ENCODE results near the gene PDE7B. TPM values are rescaled to one million over a fixed set of nuclear protein-coding genes. Genes with fewer than 3 reads are reported as not detected.
A peak's percentile ranks its signal among the peaks of the same experiment; 100 is the strongest.

Gene PDE7B
- total RNA-seq, 1 donor from 2014 or later = 0.62 TPM

GRCh38 chr6:136067731-136068341, 216.3 kb downstream of the PDE7B start:
- H3K27ac Mint-ChIP-seq (ENCODE audit: unreplicated experiment) = peak overlapping the region; percentile 90
- no peak for TF ChIP-seq CTCF (IDR thresholded peaks at IDR 0.05; ENCODE audit: unreplicated experiment)

GRCh38 chr6:136069119-136069518, 217.6 kb downstream of the PDE7B start:
- Mint-ChIP-seq H3K27ac (ENCODE audit: unreplicated experiment) (no peak overlapping the region), H3K27me3 (ENCODE audit: unreplicated experiment) (peaks cover 4% of the 10 kb centered on the region), H3K9me3 (ENCODE audit: unreplicated experiment) (no peaks in the 10 kb centered on the region), H3K4me3 (ENCODE audit: unreplicated experiment) (no peak overlapping the region), H3K4me1 (ENCODE audit: unreplicated experiment) (peaks cover 27% of the 10 kb centered on the region), H3K36me3 (ENCODE audit: low read depth, unreplicated experiment) (no peaks in the 10 kb centered on the region)
- no peak for DNase-seq (ENCODE audit: low spot score)
- TF ChIP-seq CTCF (IDR thresholded peaks at IDR 0.05; ENCODE audit: unreplicated experiment) = no peak

More at GRCh38 chr6:136067731-136068341, 216.3 kb downstream of the PDE7B start:
- H3K4me1 Mint-ChIP-seq (ENCODE audit: unreplicated experiment) = peaks cover 28% of the 10 kb centered on the region
- DNase-seq (ENCODE audit: low spot score) = peak; percentile 9
- H3K9me3 Mint-ChIP-seq (ENCODE audit: unreplicated experiment) = no peaks in the 10 kb centered on the region
- H3K36me3 Mint-ChIP-seq (ENCODE audit: low read depth, unreplicated experiment) = no peaks in the 10 kb centered on the region
- no peak overlapping the region for H3K4me3 Mint-ChIP-seq (ENCODE audit: unreplicated experiment)
- peaks cover 7% of the 10 kb centered on the region for H3K27me3 Mint-ChIP-seq (ENCODE audit: unreplicated experiment)

DNA sequence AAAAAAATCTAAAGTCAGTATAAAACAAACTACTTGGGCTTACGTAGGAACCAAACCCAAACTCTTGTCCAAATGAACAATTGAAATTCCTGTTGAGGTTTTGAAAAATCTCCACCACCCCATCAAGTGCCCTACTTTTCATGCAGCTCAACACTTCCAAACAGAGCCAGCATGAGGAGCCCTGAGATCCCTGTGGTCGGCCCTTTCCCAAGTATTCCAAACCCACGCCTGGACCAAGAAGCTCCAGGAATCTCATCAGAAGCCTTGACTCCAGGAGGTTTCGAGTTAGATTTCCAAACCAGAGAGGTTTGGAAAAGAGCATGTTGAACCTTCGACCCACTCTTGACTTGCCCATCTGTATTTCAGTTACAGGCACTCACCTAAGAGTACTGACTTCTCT, 219.3 kb downstream of the PDE7B start:
- Mint-ChIP-seq H3K27me3 (ENCODE audit: unreplicated experiment) (peaks cover 4% of the 10 kb centered on the region), H3K4me3 (ENCODE audit: unreplicated experiment) (no peak overlapping the region), H3K9me3 (ENCODE audit: unreplicated experiment) (no peaks in the 10 kb centered on the region), H3K36me3 (ENCODE audit: low read depth, unreplicated experiment) (no peaks in the 10 kb centered on the region), H3K27ac (ENCODE audit: unreplicated experiment) (no peak overlapping the region), H3K4me1 (ENCODE audit: unreplicated experiment) (peaks cover 28% of the 10 kb centered on the region)
- DNase-seq (ENCODE audit: low spot score) = no peak
- no peak for TF ChIP-seq CTCF (IDR thresholded peaks at IDR 0.05; ENCODE audit: unreplicated experiment)

- Mint-ChIP-seq H3K27me3 (ENCODE audit: unreplicated experiment) (peaks cover 4% of the 10 kb centered on the region), H3K27ac (ENCODE audit: unreplicated experiment) (no peak overlapping the region), H3K36me3 (ENCODE audit: low read depth, unreplicated experiment) (no peaks in the 10 kb centered on the region), H3K4me1 (ENCODE audit: unreplicated experiment) (peaks cover 22% of the 10 kb centered on the region), H3K4me3 (ENCODE audit: unreplicated experiment) (no peak overlapping the region), H3K9me3 (ENCODE audit: unreplicated experiment) (no peaks in the 10 kb centered on the region)
- no peak for TF ChIP-seq CTCF (IDR thresholded peaks at IDR 0.05; ENCODE audit: unreplicated experiment)
- DNase-seq (ENCODE audit: low spot score) = no peak
Observed at GRCh38 chr6:136072691-136073090, 221.2 kb downstream of the PDE7B start.

DNA sequence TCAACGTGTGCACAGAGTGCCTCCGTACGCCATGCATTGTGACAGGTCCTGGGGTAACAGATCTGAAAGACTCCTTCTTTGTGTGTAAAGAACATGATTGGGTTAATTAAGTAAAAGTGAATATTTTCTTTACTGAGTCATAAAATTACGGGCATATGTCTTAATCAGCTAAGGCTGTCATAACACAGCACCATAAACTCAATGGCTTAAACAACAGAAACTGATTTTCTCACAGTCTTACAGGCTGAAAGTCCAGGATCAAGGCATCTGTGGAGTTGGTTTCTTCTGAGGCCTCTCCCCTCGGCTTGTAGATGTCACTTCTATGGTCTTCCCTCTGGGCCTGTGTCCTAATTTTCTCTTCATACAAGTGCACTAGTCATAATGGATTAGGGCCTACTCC, 221.7 kb downstream of the PDE7B start:
- Mint-ChIP-seq H3K4me1 (ENCODE audit: unreplicated experiment) (peaks cover 17% of the 10 kb centered on the region), H3K4me3 (ENCODE audit: unreplicated experiment) (no peak overlapping the region), H3K27me3 (ENCODE audit: unreplicated experiment) (peaks cover 2% of the 10 kb centered on the region), H3K36me3 (ENCODE audit: low read depth, unreplicated experiment) (no peaks in the 10 kb centered on the region), H3K9me3 (ENCODE audit: unreplicated experiment) (no peaks in the 10 kb centered on the region), H3K27ac (ENCODE audit: unreplicated experiment) (no peak overlapping the region)
- no peak for DNase-seq (ENCODE audit: low spot score)
- TF ChIP-seq CTCF (IDR thresholded peaks at IDR 0.05; ENCODE audit: unreplicated experiment) = no peak

Data from endothelial cell (in vitro differentiated cells).